Measurements from ENCODE around the gene ZNF280B. TPM values are rescaled to one million over a fixed set of nuclear protein-coding genes. Genes with fewer than 3 reads are reported as not detected.
"Not testable (repeated sequence)": the region's sequence is repeated elsewhere in the genome, so short reads cannot be mapped to it uniquely, and the experiment has no call there.

Gene ZNF280B
- total RNA-seq, 2 experiments from 2014 or later, result 2.4 to 2.7 TPM

GRCh38 chr22:22547692-22548300 is 39.3 kb upstream of the ZNF280B start:
- H3K36me3 Mint-ChIP-seq, result no peaks in the 10 kb centered on the region
- no peaks in the 10 kb centered on the region for H3K9me3 Mint-ChIP-seq
- no peak overlapping the region for H3K4me3 Mint-ChIP-seq
- POLR2A ChIA-PET, result no interaction called here
- no peak overlapping the region for H3K27ac Mint-ChIP-seq
- H3K27me3 Mint-ChIP-seq, result peaks cover 19% of the 10 kb centered on the region
- DNase-seq, result no peak
- H3K4me1 Mint-ChIP-seq, result no peaks in the 10 kb centered on the region
- ATAC-seq (ENCODE audit: low read depth), result no peak

GRCh38 chr22:22547226-22547625 is 38.7 kb upstream of the ZNF280B start:
- no peaks in the 10 kb centered on the region for H3K4me1 Mint-ChIP-seq
- peaks cover 19% of the 10 kb centered on the region for H3K27me3 Mint-ChIP-seq

DNA sequence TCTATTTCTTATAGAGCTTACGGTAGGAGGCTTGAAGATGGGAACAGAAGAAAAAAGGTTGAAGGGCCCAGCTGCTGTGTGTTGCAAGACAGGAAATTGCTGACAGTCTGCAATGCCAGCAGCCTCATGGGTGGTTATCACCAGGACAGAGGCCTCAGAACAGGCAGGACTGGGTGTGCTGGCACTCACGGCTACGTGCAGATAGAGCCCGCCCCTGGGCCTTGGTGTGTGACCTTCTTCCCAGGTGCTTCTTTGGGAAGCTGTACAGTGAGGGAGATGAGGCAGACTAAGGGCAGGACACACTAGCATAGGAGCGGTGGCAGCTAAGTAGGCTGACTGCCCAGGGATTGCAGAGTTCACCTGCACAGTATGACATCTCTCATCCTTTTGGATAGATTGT is 37.9 kb upstream of the ZNF280B start:
- ATAC-seq (ENCODE audit: low read depth) (no peak), DNase-seq (no peak)
- POLR2A ChIA-PET, result no interaction called here
- Mint-ChIP-seq H3K4me3 (no peak overlapping the region), H3K9me3 (no peaks in the 10 kb centered on the region), H3K4me1 (no peaks in the 10 kb centered on the region), H3K27ac (no peak overlapping the region), H3K36me3 (no peaks in the 10 kb centered on the region), H3K27me3 (peaks cover 17% of the 10 kb centered on the region)

More at GRCh38 chr22:22547226-22547625, 38.7 kb upstream of the ZNF280B start:
- H3K4me3 Mint-ChIP-seq, result no peak overlapping the region
- H3K36me3 Mint-ChIP-seq, result no peaks in the 10 kb centered on the region
- DNase-seq (no peak), ATAC-seq (ENCODE audit: low read depth) (no peak)
- H3K9me3 Mint-ChIP-seq, result no peaks in the 10 kb centered on the region
- POLR2A ChIA-PET, result no interaction called here
- no peak overlapping the region for H3K27ac Mint-ChIP-seq

GRCh38 chr22:22545084-22545483 is 36.5 kb upstream of the ZNF280B start:
- H3K36me3 Mint-ChIP-seq, result no peaks in the 10 kb centered on the region
- no peaks in the 10 kb centered on the region for H3K9me3 Mint-ChIP-seq
- ATAC-seq (ENCODE audit: low read depth) (no peak), DNase-seq (no peak)
- H3K4me3 Mint-ChIP-seq, result no peak overlapping the region
- no peaks in the 10 kb centered on the region for H3K4me1 Mint-ChIP-seq
- no peak overlapping the region for H3K27ac Mint-ChIP-seq
- POLR2A ChIA-PET, result no interaction called here
- H3K27me3 Mint-ChIP-seq, result peaks cover 17% of the 10 kb centered on the region

GRCh38 chr22:22538226-22538989 is 29.9 kb upstream of the ZNF280B start:
- POLR2A ChIA-PET, result no interaction called here
- H3K36me3 Mint-ChIP-seq, result no peaks in the 10 kb centered on the region

DNA sequence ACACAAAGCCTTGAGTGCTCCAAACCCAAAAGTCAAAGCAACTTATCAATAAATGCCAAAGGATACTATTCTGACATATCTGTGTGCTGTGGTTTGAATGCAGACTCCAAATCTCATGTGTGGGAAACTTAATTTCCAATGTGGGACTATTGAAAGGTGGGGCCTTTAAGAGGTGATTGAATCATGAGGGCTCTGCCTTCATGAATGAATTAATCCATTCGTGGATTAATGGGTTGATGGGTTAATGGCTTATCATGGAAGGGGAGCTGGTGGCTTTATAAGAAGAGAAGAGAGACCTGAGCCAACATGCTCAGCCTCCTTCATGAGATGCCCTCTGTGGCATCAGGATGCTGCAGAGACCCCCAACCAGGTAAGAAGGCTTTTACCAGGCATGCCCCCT is 28.4 kb upstream of the ZNF280B start:
- Mint-ChIP-seq H3K27ac (no peak overlapping the region), H3K36me3 (no peaks in the 10 kb centered on the region), H3K4me1 (no peaks in the 10 kb centered on the region), H3K27me3 (peaks cover 7% of the 10 kb centered on the region), H3K4me3 (no peak overlapping the region), H3K9me3 (no peaks in the 10 kb centered on the region)
- ATAC-seq (ENCODE audit: low read depth), result no peak
- POLR2A ChIA-PET, result no interaction called here
- no peak for DNase-seq

More at GRCh38 chr22:22538226-22538989, 29.9 kb upstream of the ZNF280B start:
- Mint-ChIP-seq H3K4me1 (no peaks in the 10 kb centered on the region), H3K27me3 (peaks cover 11% of the 10 kb centered on the region), H3K4me3 (no peak overlapping the region), H3K27ac (no peak overlapping the region), H3K9me3 (no peaks in the 10 kb centered on the region)
- ATAC-seq (ENCODE audit: low read depth) (no peak), DNase-seq (no peak)

DNA sequence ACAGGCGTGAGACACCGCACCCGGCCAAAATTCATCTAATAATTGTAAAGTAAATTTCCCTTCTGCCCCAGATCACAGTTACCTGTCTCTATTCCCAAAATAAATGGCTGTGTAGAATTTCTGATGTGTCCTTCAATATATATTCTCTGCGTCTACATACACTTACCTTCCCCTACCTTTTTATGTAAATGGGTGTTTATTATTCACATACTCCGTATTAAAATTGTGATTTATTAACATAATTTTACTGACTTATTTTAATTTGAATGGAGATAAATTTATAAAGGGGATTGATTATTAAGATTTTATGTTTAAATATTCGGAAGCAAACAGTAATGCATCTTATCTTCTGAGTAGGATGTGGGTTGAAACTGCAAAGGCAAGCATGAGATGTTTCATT is 28.0 kb upstream of the ZNF280B start:
- DNase-seq (no peak), ATAC-seq (ENCODE audit: low read depth) (no peak)
- POLR2A ChIA-PET, result no interaction called here
- Mint-ChIP-seq H3K9me3 (no peaks in the 10 kb centered on the region), H3K27me3 (peaks cover 7% of the 10 kb centered on the region), H3K27ac (no peak overlapping the region), H3K36me3 (no peaks in the 10 kb centered on the region), H3K4me1 (no peaks in the 10 kb centered on the region), H3K4me3 (no peak overlapping the region)

DNA sequence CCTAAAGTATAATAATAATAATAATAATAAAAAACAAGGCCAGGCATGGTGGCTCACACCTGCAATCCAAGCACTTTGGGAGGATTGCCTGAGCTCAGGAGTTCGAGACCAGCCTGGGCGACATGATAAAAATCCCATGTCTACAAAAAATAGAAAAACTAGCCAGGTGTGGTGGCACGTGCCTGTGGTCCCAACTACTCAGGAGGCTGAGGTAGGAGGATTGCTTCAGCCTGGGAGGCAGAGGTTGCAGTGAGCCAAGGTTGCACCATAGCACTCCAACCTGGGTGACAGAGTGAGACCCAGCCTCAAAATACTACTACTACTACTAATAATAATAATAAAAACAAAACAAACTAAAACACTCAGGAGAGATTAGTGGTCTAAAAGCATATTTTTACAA is 27.1 kb upstream of the ZNF280B start:
- H3K9me3 Mint-ChIP-seq, result no peaks in the 10 kb centered on the region
- POLR2A ChIA-PET, result no interaction called here
- H3K27me3 Mint-ChIP-seq, result peaks cover 7% of the 10 kb centered on the region
- no peak overlapping the region for H3K27ac Mint-ChIP-seq
- ATAC-seq (ENCODE audit: low read depth) (no peak), DNase-seq (no peak)
- H3K4me3 Mint-ChIP-seq, result no peak overlapping the region
- H3K36me3 Mint-ChIP-seq, result no peaks in the 10 kb centered on the region
- H3K4me1 Mint-ChIP-seq, result no peaks in the 10 kb centered on the region

- Mint-ChIP-seq H3K36me3 (no peaks in the 10 kb centered on the region), H3K9me3 (no peaks in the 10 kb centered on the region), H3K27me3 (peaks cover 7% of the 10 kb centered on the region), H3K4me1 (no peaks in the 10 kb centered on the region), H3K4me3 (no peak overlapping the region), H3K27ac (no peak overlapping the region)
- POLR2A ChIA-PET, result no interaction called here
- DNase-seq (no peak), ATAC-seq (ENCODE audit: low read depth) (no peak)
These were observed 26.3 kb upstream of the ZNF280B start for GRCh38 chr22:22534604-22535415.

DNA sequence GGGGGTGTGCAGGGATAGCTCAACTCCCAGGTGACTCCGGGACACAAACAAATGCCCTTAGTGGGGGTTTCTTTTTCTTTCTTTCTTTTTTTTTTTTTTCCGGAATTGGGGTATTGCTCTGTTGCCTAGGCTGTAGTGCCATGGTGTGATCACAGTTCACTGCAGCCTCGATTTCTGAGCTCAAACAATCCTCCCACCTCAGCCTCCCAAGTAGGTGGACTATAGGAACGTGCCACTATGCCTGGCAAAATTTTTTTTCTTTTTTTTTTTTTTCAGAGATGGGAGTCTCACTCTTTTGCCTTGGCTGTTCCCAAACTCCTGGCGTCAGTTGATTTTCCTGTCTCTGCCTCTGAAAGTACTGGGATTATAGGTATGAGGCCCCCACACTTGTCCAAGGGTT is 25.3 kb upstream of the ZNF280B start:
- Mint-ChIP-seq H3K9me3 (no peaks in the 10 kb centered on the region), H3K36me3 (no peaks in the 10 kb centered on the region), H3K27ac (no peak overlapping the region), H3K4me3 (no peak overlapping the region), H3K27me3 (peaks cover 4% of the 10 kb centered on the region), H3K4me1 (no peaks in the 10 kb centered on the region)
- DNase-seq, result no peak
- no peak for ATAC-seq (ENCODE audit: low read depth)
- POLR2A ChIA-PET, result interaction anchor here (0.7 kb wide), 1 partner anchor 1631 kb away, joined by 4 read pairs; no protein-coding TSS in a partner anchor

- no peaks in the 10 kb centered on the region for H3K4me1 Mint-ChIP-seq
- no peak for ATAC-seq (ENCODE audit: low read depth)
- no peak overlapping the region for H3K27ac Mint-ChIP-seq
- peaks cover 4% of the 10 kb centered on the region for H3K27me3 Mint-ChIP-seq
- DNase-seq, result no peak
- H3K4me3 Mint-ChIP-seq, result no peak overlapping the region
- no peaks in the 10 kb centered on the region for H3K9me3 Mint-ChIP-seq
- H3K36me3 Mint-ChIP-seq, result no peaks in the 10 kb centered on the region
- POLR2A ChIA-PET, result interaction anchor here (0.7 kb wide), 1 partner anchor 1631 kb away, joined by 4 read pairs; no protein-coding TSS in a partner anchor
These were observed 24.9 kb upstream of the ZNF280B start for GRCh38 chr22:22533417-22533816.

- POLR2A ChIA-PET; H3K4me1 Mint-ChIP-seq; H3K36me3 Mint-ChIP-seq; H3K4me3 Mint-ChIP-seq; H3K9me3 Mint-ChIP-seq; ATAC-seq (ENCODE audit: low read depth); H3K27me3 Mint-ChIP-seq; DNase-seq; H3K27ac Mint-ChIP-seq: not testable (repeated sequence)
These were observed 24.1 kb upstream of the ZNF280B start for GRCh38 chr22:22532547-22533071.

DNA sequence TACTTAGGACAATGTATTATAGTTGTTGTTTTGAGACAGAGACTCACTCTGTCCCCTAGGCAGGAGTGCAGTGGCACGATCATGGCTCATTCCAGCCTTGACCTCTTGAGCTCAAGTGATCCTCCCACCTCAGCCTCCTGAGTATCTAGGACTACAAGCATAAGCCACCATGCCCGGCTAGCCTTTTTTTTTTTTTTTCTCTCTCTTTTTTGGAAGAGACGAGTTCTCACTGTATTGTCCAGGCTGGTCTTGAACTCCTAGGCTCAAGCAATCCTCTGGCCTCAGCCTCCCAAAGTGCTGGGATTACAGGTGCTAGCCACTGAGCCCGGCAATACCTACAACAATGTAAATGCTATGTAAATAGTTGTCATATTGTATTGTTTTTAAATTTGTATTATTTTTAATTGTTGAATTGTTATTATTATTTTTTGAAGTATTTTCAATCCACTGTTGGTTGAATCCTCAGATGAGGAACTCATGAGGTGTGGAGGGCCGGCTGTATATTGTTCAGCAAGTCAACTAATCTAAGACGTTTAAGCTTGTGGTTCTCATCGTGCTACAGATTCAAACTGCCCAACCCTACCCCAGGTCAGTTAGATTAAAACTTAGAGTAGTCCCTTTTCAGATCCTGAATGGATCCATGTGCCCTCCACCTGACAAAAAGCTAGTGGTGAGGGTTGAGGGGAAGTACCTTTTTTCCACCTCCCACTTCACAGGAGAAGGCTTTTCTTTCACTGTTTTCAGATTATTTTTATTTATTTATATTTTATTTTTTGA is 23.4 kb upstream of the ZNF280B start:
- no peak overlapping the region for H3K4me3 Mint-ChIP-seq
- no peaks in the 10 kb centered on the region for H3K36me3 Mint-ChIP-seq
- H3K27me3 Mint-ChIP-seq, result peaks cover 7% of the 10 kb centered on the region
- no peaks in the 10 kb centered on the region for H3K9me3 Mint-ChIP-seq
- DNase-seq, result no peak
- POLR2A ChIA-PET, result no interaction called here
- ATAC-seq (ENCODE audit: low read depth), result no peak
- H3K4me1 Mint-ChIP-seq, result no peaks in the 10 kb centered on the region
- H3K27ac Mint-ChIP-seq, result no peak overlapping the region
